Lower lobe of right lung (tissue), 2 donors: ENCODE data around the gene TSPAN11. TPM values are rescaled to one million over a fixed set of nuclear protein-coding genes. Genes with fewer than 3 reads are reported as not detected.

Experiments used
- ATAC-seq, 2 donors: fragments of 200-7000 bp; cut with Tn5 transposase; one replicate each; pipeline ENCODE4 v1.9.1; 2020 to 2022; ENCODE audit warnings: mild to moderate bottlenecking in 2 of 2, moderate library complexity in 2 of 2
- DNase-seq: peaks from one replicate; pipeline ENCODE4 v3.0.0-alpha.2; 2020
- H3K27ac ChIP-seq: fragments of 200-600 bp; one replicate; pipeline ENCODE4 v1.8.0; 2022
- H3K27me3 ChIP-seq: fragments of 200-600 bp; one replicate; pipeline ENCODE4 v1.8.0; 2022; ENCODE audit warnings: low read depth
- H3K36me3 ChIP-seq: fragments of 200-600 bp; one replicate; pipeline ENCODE4 v1.8.0; 2022; ENCODE audit warnings: mild to moderate bottlenecking
- H3K4me1 ChIP-seq: fragments of 200-600 bp; one replicate; pipeline ENCODE4 v1.8.0; 2022
- H3K4me3 ChIP-seq: fragments of 200-600 bp; one replicate; pipeline ENCODE4 v1.8.0; 2022; ENCODE audit warnings: mild to moderate bottlenecking
- H3K9me3 ChIP-seq: fragments of 200-600 bp; one replicate; pipeline ENCODE4 v1.8.0; 2022
- CTCF ChIP-seq: fragments of 200-600 bp; IDR thresholded peaks from one replicate; pipeline ENCODE4 v1.8.0; 2022; ENCODE audit warnings: antibody characterized with exemption, mild to moderate bottlenecking
- intact Hi-C: fragments of 100-400 bp; cut with DNase I; formaldehyde crosslinking; loops from one replicate; pipeline ENCODE4 v1.11.0; 2022
- total RNA-seq: library from RNA; stranded (reverse); fragmentation: NEBNext Ultra II Directional; extraction: Animal tissue kit (Norgen Biotek cat#: 25700); gene quantifications from one replicate; pipeline ENCODE4 v1.2.1, GENCODE V29; 2021
- donor health status: DM: no; HTN: yes; CAD: no; lungs with severe emphysema.

The TSPAN11 gene
- total RNA-seq, 1 donor from 2014 or later = 9.1 TPM

GRCh38 chr12:31033681-31034080 lies 107.1 kb downstream of the TSPAN11 start:
- H3K27me3 ChIP-seq = no peaks in the 10 kb centered on the region
- ATAC-seq (no peak), DNase-seq (no peak)
- intact Hi-C loops = no loop called here
- no peak overlapping the region for H3K27ac ChIP-seq
- no peaks in the 10 kb centered on the region for H3K9me3 ChIP-seq
- H3K4me3 ChIP-seq = no peak overlapping the region
- no peaks in the 10 kb centered on the region for H3K4me1 ChIP-seq
- no peaks in the 10 kb centered on the region for H3K36me3 ChIP-seq
- TF ChIP-seq CTCF = no peak

- H3K4me3 ChIP-seq = no peak overlapping the region
- no peaks in the 10 kb centered on the region for H3K9me3 ChIP-seq
- no peak overlapping the region for H3K27ac ChIP-seq
- DNase-seq = no peak
- ATAC-seq = no peak
- no peaks in the 10 kb centered on the region for H3K36me3 ChIP-seq
- intact Hi-C loops = no loop called here
- no peaks in the 10 kb centered on the region for H3K4me1 ChIP-seq
- no peak for TF ChIP-seq CTCF
- no peaks in the 10 kb centered on the region for H3K27me3 ChIP-seq
These were observed 107.8 kb downstream of the TSPAN11 start for GRCh38 chr12:31034372-31034771.

- no peak overlapping the region for H3K27ac ChIP-seq
- no peak for TF ChIP-seq CTCF
- intact Hi-C loops = no loop called here
These were observed 108.7 kb downstream of the TSPAN11 start for GRCh38 chr12:31035226-31035625.

GRCh38 chr12:31035967-31036665 lies 109.6 kb downstream of the TSPAN11 start:
- no peak for DNase-seq
- H3K4me1 ChIP-seq = no peaks in the 10 kb centered on the region
- peak in 1 of 2 donors; percentile 42 for ATAC-seq

More at GRCh38 chr12:31035226-31035625, 108.7 kb downstream of the TSPAN11 start:
- Histone ChIP-seq H3K9me3 (no peaks in the 10 kb centered on the region), H3K4me3 (no peak overlapping the region), H3K27me3 (no peaks in the 10 kb centered on the region), H3K36me3 (no peaks in the 10 kb centered on the region), H3K4me1 (no peaks in the 10 kb centered on the region)
- ATAC-seq = no peak
- no peak for DNase-seq

GRCh38 chr12:31037028-31037427 lies 110.5 kb downstream of the TSPAN11 start:
- H3K27ac ChIP-seq = no peak overlapping the region
- no peaks in the 10 kb centered on the region for H3K27me3 ChIP-seq
- TF ChIP-seq CTCF = no peak
- no peaks in the 10 kb centered on the region for H3K4me1 ChIP-seq
- ATAC-seq = no peak
- intact Hi-C loops = no loop called here
- DNase-seq = no peak
- H3K9me3 ChIP-seq = no peaks in the 10 kb centered on the region
- no peaks in the 10 kb centered on the region for H3K36me3 ChIP-seq
- H3K4me3 ChIP-seq = no peak overlapping the region

More at GRCh38 chr12:31035967-31036665, 109.6 kb downstream of the TSPAN11 start:
- intact Hi-C loops = no loop called here
- H3K9me3 ChIP-seq = no peaks in the 10 kb centered on the region
- no peak overlapping the region for H3K4me3 ChIP-seq
- no peak for TF ChIP-seq CTCF
- H3K36me3 ChIP-seq = no peaks in the 10 kb centered on the region
- no peak overlapping the region for H3K27ac ChIP-seq
- no peaks in the 10 kb centered on the region for H3K27me3 ChIP-seq
